Loucy (cell line): ENCODE data around the gene COL23A1.

Source experiments
- H2AFZ ChIP-seq: fragments of 200-600 bp; sonication (generic); 2 replicates; pipeline ENCODE4 v1.6.0; 2016; ENCODE audit warnings: antibody characterized with exemption, mild to moderate bottlenecking, low read length, moderate library complexity
- H3F3A ChIP-seq: fragments of 200-600 bp; 2 replicates; pipeline ENCODE4 v1.6.0; 2016; ENCODE audit warnings: antibody characterized with exemption, low read depth, mild to moderate bottlenecking
- H3K27me3 ChIP-seq: fragments of 200-600 bp; sonication (generic); 2 replicates; pipeline ENCODE4 v1.6.1; 2014; ENCODE audit warnings: low read length, mild to moderate bottlenecking; ENCODE audit not compliant: insufficient read depth, poor library complexity, severe bottlenecking
- H3K36me3 ChIP-seq: fragments of 200-600 bp; sonication (generic); 2 replicates; pipeline ENCODE4 v1.6.1; 2016; ENCODE audit warnings: low read length; ENCODE audit not compliant: insufficient read depth
- H3K4me1 ChIP-seq: fragments of 200-600 bp; sonication (generic); 2 replicates; pipeline ENCODE4 v1.5.1; 2014; ENCODE audit warnings: low read length, mild to moderate bottlenecking; ENCODE audit not compliant: insufficient read depth, poor library complexity, severe bottlenecking
- H3K4me2 ChIP-seq: fragments of 200-600 bp; sonication (generic); 2 replicates; pipeline ENCODE4 v1.6.0; 2014; ENCODE audit warnings: antibody characterized with exemption, low read length, low read depth, mild to moderate bottlenecking; ENCODE audit not compliant: poor library complexity, severe bottlenecking
- H3K4me3 ChIP-seq: fragments of 200-600 bp; sonication (generic); 2 replicates; pipeline ENCODE4 v1.5.1; 2014; ENCODE audit warnings: low read length, mild to moderate bottlenecking, mixed read lengths; ENCODE audit not compliant: poor library complexity, severe bottlenecking
- H3K79me2 ChIP-seq: fragments of 200-600 bp; sonication (generic); 2 replicates; pipeline ENCODE4 v1.6.1; 2014; ENCODE audit warnings: low read length; ENCODE audit not compliant: insufficient read depth
- H3K9ac ChIP-seq: fragments of 200-600 bp; sonication (generic); 2 replicates; pipeline ENCODE4 v1.6.0; 2014; ENCODE audit warnings: mild to moderate bottlenecking, low read depth, low read length, moderate library complexity; ENCODE audit not compliant: poor library complexity, severe bottlenecking
- H3K9me2 ChIP-seq: fragments of 200-600 bp; sonication (generic); replicated peaks from 2 replicates; pipeline ENCODE4 v1.6.1; 2016; ENCODE audit warnings: low read depth, low read length, mixed read lengths
- H3K9me3 ChIP-seq: fragments of 200-600 bp; sonication (generic); 2 replicates; pipeline ENCODE4 v1.6.1; 2014; ENCODE audit warnings: mild to moderate bottlenecking, antibody characterized with exemption, low read length, low read depth; ENCODE audit not compliant: insufficient read depth
- H4K20me1 ChIP-seq: fragments of 200-600 bp; sonication (generic); 2 replicates; pipeline ENCODE4 v1.6.0; 2014; ENCODE audit warnings: antibody characterized with exemption, low read length, mild to moderate bottlenecking; ENCODE audit not compliant: insufficient read depth, poor library complexity, severe bottlenecking
- EZH2phosphoT487 ChIP-seq: fragments of 200-600 bp; IDR thresholded peaks from 2 replicates; pipeline ENCODE4 v1.6.1; 2018; ENCODE audit warnings: antibody characterized with exemption, mild to moderate bottlenecking, moderate library complexity, borderline replicate concordance
- TF ChIP-seq, protein P1 (sequence below): fragments of 200-600 bp; sonication (generic); conservative IDR thresholded peaks from 2 replicates; pipeline ENCODE4 v1.5.1; 2014; ENCODE audit warnings: mild to moderate bottlenecking, antibody characterized with exemption, low read length

The COL23A1 gene

DNA sequence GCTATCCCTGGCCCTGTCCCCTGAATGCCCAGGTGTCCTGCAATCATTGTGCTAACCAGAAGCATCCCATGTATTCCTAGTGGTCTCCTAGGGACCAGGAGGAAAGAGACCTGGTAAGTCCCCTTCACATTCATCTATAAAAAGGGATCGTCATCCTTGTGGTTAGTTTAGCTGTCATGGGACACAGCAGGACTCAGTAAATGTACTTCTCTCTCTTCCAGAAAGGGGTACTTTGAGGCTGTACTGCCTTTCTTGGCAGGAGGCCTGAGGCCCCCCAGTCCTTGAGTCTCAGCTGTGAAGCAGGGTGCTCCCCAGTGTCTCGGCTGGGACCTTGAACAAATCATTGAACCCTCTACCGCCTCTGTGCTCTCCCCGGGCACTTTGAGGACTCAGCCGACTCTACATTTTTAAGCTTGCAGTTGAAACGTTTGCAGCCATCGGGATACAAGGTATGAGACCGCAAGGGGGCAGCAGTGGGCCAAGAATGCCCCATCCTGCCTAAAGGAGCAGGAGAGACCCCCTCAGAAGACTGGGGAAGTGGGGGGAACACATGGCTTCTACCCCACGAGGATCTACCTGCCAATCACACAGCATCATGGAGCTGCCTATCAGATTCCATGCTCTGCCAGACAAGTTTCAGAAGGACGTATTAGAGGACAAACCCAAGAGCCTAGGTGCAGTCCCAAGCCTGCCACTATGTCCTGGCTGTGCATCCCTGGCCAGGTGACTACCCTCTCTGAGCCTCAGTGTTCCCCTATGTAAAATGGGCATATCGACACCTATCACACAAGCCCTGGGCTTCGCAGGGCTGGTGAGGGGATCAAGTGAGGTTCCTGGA, 355.2 kb downstream of the COL23A1 start:
- Histone ChIP-seq H3K27me3 (no peaks in the 10 kb centered on the region), H4K20me1 (peaks cover 17% of the 10 kb centered on the region), H3K36me3 (no peaks in the 10 kb centered on the region), H3F3A (no peaks in the 10 kb centered on the region), H3K4me3 (no peak overlapping the region), H2AFZ (peak overlapping the region; percentile 77; the same call in 1 of the 2 replicates), H3K4me1 (peaks cover 25% of the 10 kb centered on the region), H3K9me3 (no peaks in the 10 kb centered on the region), H3K79me2 (peaks cover 21% of the 10 kb centered on the region), H3K4me2 (peak overlapping the region; percentile 42), H3K9ac (no peak overlapping the region), H3K9me2 (no peaks in the 10 kb centered on the region)
- no peak for TF ChIP-seq EZH2phosphoT487
- TF ChIP-seq, protein P1, sequence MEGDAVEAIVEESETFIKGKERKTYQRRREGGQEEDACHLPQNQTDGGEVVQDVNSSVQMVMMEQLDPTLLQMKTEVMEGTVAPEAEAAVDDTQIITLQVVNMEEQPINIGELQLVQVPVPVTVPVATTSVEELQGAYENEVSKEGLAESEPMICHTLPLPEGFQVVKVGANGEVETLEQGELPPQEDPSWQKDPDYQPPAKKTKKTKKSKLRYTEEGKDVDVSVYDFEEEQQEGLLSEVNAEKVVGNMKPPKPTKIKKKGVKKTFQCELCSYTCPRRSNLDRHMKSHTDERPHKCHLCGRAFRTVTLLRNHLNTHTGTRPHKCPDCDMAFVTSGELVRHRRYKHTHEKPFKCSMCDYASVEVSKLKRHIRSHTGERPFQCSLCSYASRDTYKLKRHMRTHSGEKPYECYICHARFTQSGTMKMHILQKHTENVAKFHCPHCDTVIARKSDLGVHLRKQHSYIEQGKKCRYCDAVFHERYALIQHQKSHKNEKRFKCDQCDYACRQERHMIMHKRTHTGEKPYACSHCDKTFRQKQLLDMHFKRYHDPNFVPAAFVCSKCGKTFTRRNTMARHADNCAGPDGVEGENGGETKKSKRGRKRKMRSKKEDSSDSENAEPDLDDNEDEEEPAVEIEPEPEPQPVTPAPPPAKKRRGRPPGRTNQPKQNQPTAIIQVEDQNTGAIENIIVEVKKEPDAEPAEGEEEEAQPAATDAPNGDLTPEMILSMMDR, result peak; percentile 67

GRCh38 chr5:178234121-178234749, 356.0 kb downstream of the COL23A1 start:
- H2AFZ ChIP-seq, result no peak overlapping the region
- no peaks in the 10 kb centered on the region for H3F3A ChIP-seq
- H3K9me2 ChIP-seq, result no peaks in the 10 kb centered on the region
- no peak for TF ChIP-seq EZH2phosphoT487
- TF ChIP-seq, protein P1, result no peak
- no peaks in the 10 kb centered on the region for H3K27me3 ChIP-seq
- no peak overlapping the region for H3K9ac ChIP-seq
- H4K20me1 ChIP-seq, result peaks cover 17% of the 10 kb centered on the region
- H3K9me3 ChIP-seq, result no peaks in the 10 kb centered on the region
- peaks cover 26% of the 10 kb centered on the region for H3K79me2 ChIP-seq
- no peaks in the 10 kb centered on the region; the same call in 1 of the 2 replicates for H3K36me3 ChIP-seq
- no peak overlapping the region for H3K4me3 ChIP-seq
- H3K4me2 ChIP-seq, result peak overlapping the region; percentile 42
- H3K4me1 ChIP-seq, result peaks cover 25% of the 10 kb centered on the region

DNA sequence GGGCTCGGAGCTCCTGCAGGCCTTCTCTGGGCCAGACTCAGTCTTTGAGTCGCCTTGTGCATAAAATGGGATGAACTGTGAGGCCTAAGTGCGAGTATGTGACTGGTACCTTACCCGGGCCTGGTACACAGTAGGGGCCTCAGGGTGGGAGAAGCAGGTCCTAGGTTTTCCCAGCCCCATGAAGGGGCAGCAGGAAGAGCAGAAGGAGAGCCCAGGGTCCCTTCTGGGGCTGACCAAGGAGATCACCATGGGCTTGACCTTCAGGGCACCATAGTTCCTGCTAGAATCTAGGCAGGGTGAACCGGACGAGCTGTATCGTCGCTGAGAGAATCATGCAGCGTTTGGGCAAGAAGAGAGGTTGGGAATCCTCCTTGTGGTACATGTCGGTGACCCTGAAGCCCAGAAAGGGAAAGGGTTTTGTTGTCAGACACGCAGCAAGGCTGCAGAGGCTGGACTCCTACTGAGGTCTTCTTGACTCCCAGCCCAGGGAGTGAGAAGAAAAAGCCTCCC, 357.2 kb downstream of the COL23A1 start:
- TF ChIP-seq, protein P1, result no peak
- TF ChIP-seq EZH2phosphoT487, result no peak
- Histone ChIP-seq H3K27me3 (no peaks in the 10 kb centered on the region), H3F3A (no peaks in the 10 kb centered on the region), H3K4me1 (peaks cover 12% of the 10 kb centered on the region), H3K9me3 (no peaks in the 10 kb centered on the region), H3K79me2 (peaks cover 26% of the 10 kb centered on the region), H2AFZ (peak overlapping the region; percentile 91), H3K9ac (peak overlapping the region; percentile 83), H3K4me3 (peak overlapping the region; percentile 88), H3K4me2 (peak overlapping the region; percentile 82), H4K20me1 (peaks cover 17% of the 10 kb centered on the region), H3K36me3 (no peaks in the 10 kb centered on the region; the same call in 1 of the 2 replicates), H3K9me2 (no peaks in the 10 kb centered on the region)
